ENCODE results near the gene EMX2.

EMX2 gene

GRCh38 chr10:117532451-117533107 is 10.0 kb upstream of the EMX2 start:
- DNase-seq = no peak

- no peak for DNase-seq
Measured at GRCh38 chr10:117533507-117534281, 8.9 kb upstream of the EMX2 start.

- DNase-seq = no peak
Measured at GRCh38 chr10:117534321-117535297, 7.9 kb upstream of the EMX2 start.

GRCh38 chr10:117535298-117536071 is 7.1 kb upstream of the EMX2 start:
- no peak for DNase-seq

GRCh38 chr10:117536072-117536865 is 6.3 kb upstream of the EMX2 start:
- no peak for DNase-seq

GRCh38 chr10:117536866-117537435 is 5.6 kb upstream of the EMX2 start:
- no peak for DNase-seq

GRCh38 chr10:117537436-117537903 is 5.1 kb upstream of the EMX2 start:
- DNase-seq = no peak

GRCh38 chr10:117537904-117538524 is 4.5 kb upstream of the EMX2 start:
- DNase-seq = no peak

- DNase-seq = no peak
Measured at GRCh38 chr10:117539361-117539773, 3.2 kb upstream of the EMX2 start.

GRCh38 chr10:117539903-117540639 is 2.5 kb upstream of the EMX2 start:
- DNase-seq = no peak

GRCh38 chr10:117540640-117541404 is 1.7 kb upstream of the EMX2 start:
- no peak for DNase-seq

- DNase-seq = no peak
Measured at GRCh38 chr10:117541405-117541908, 1.1 kb upstream of the EMX2 start.

- no peak for DNase-seq
Measured at GRCh38 chr10:117541909-117542705, 439 bp upstream of the EMX2 start.

- no peak for DNase-seq
Measured at GRCh38 chr10:117543225-117544003, 868 bp downstream of the EMX2 start.

GRCh38 chr10:117544004-117544701 is 1.6 kb downstream of the EMX2 start:
- no peak for DNase-seq

GRCh38 chr10:117544711-117545140 is 2.2 kb downstream of the EMX2 start:
- no peak for DNase-seq
